Endothelial cell of umbilical vein (primary cell): Measurements from ENCODE around the gene GPR26. TPM values are rescaled to one million over a fixed set of nuclear protein-coding genes. Genes with fewer than 3 reads are reported as not detected.

Experiments
- BruUV-seq: library from RNA; stranded (reverse); fragments of 400-500 nt; replicated peaks from 2 replicates; lab custom pipeline; 2021; lab: Mats Ljungman, UMichigan
- CTCF ChIA-PET: fragments of 300-600, 350-600 bp; sonication (Branson Sonifier 250); formaldehyde crosslinking; loops from one replicate; lab custom pipeline; 2021; ENCODE audit warnings: antibody characterized with exemption, inconsistent platforms; lab: Charles Lee
- POLR2A ChIA-PET: fragments of 300-600, 350-600 bp; sonication (Branson Sonifier 250); formaldehyde crosslinking; loops from one replicate; lab custom pipeline; 2021; ENCODE audit warnings: antibody characterized with exemption, inconsistent platforms; lab: Charles Lee
- DNase-seq: peaks from one replicate; pipeline ENCODE4 v3.0.0-alpha.2; 2011; ENCODE audit warnings: low read depth, low spot score
- FAIRE-seq: peaks from 2 replicates; lab custom pipeline; 2011; peaks lifted over from hg19 to GRCh38; lab: Jason Lieb, UNC
- H2AFZ ChIP-seq: 2 replicates; pipeline ENCODE4 v1.6.0; 2012; ENCODE audit warnings: low read depth, low read length, control low read depth, inconsistent platforms
- H3K27ac ChIP-seq: 2 replicates; pipeline ENCODE4 v1.5.1; 2011; ENCODE audit warnings: low read depth, mild to moderate bottlenecking, control low read depth, low read length, moderate library complexity; ENCODE audit not compliant: insufficient read depth
- H3K27me3 ChIP-seq, 2 experiments: 2 replicates each; pipeline versions ENCODE4 v1.6.0 to v1.6.1; 2011; ENCODE audit warnings: low read length in 2 of 2, mixed read lengths in 1 of 2; ENCODE audit not compliant: control insufficient read depth in 2 of 2, insufficient read depth in 2 of 2
- H3K36me3 ChIP-seq, 2 experiments: 2 replicates in 1 of 2; 3 replicates in 1 of 2; pipeline ENCODE4 v1.5.1; 2011; ENCODE audit warnings: low read length in 2 of 2, mild to moderate bottlenecking in 1 of 2, moderate library complexity in 1 of 2; ENCODE audit not compliant: control insufficient read depth in 2 of 2, insufficient read depth in 2 of 2; ENCODE audit errors: extremely low read depth in 1 of 2
- H3K4me1 ChIP-seq: 3 replicates; pipeline ENCODE4 v1.5.1; 2011; ENCODE audit warnings: mild to moderate bottlenecking, low read length; ENCODE audit not compliant: control insufficient read depth, insufficient read depth; ENCODE audit errors: extremely low read depth
- H3K4me2 ChIP-seq: 2 replicates; pipeline ENCODE4 v1.6.1; 2011; ENCODE audit warnings: low read length, control low read depth, mixed read lengths; ENCODE audit not compliant: insufficient read depth
- H3K4me3 ChIP-seq, 3 experiments: fragments of 200-600 bp in 1 of 3; sonication (generic), shearing (Covaris generic) in 1 of 3; replicated peaks in 1 of 3; 2 replicates each; pipeline ENCODE4 v1.5.1; 2011 to 2016; ENCODE audit warnings: control low read depth in 3 of 3, low read length in 3 of 3, mild to moderate bottlenecking in 2 of 3, inconsistent platforms in 1 of 3, low read depth in 1 of 3, moderate library complexity in 1 of 3; ENCODE audit not compliant: insufficient read depth in 1 of 3
- H3K79me2 ChIP-seq: 2 replicates; pipeline ENCODE4 v1.6.0; 2012; ENCODE audit warnings: low read length, inconsistent platforms; ENCODE audit not compliant: control insufficient read depth, insufficient read depth
- H3K9ac ChIP-seq: replicated peaks from 2 replicates; pipeline ENCODE3; 2011; ENCODE audit warnings: low read length, control low read depth; ENCODE audit not compliant: insufficient read depth; ENCODE audit errors: extremely low read depth
- H3K9me1 ChIP-seq: replicated peaks from 3 replicates; pipeline ENCODE4 v1.6.0; 2011; ENCODE audit warnings: mild to moderate bottlenecking, low read length; ENCODE audit not compliant: control insufficient read depth, insufficient read depth; ENCODE audit errors: extremely low read depth
- H3K9me3 ChIP-seq: replicated peaks from 2 replicates; pipeline ENCODE4 v1.5.1; 2012; ENCODE audit warnings: low read length, inconsistent platforms; ENCODE audit not compliant: control insufficient read depth, insufficient read depth
- H4K20me1 ChIP-seq: replicated peaks from 2 replicates; pipeline ENCODE3; 2011; ENCODE audit warnings: mild to moderate bottlenecking, low read length; ENCODE audit not compliant: control insufficient read depth, insufficient read depth; ENCODE audit errors: extremely low read depth
- FOS ChIP-seq: IDR thresholded peaks from 2 replicates; pipeline ENCODE4 v1.6.1; 2011; ENCODE audit warnings: mild to moderate bottlenecking, low read length, moderate library complexity, borderline replicate concordance; ENCODE audit not compliant: insufficient read depth
- GATA2 ChIP-seq: IDR thresholded peaks from 2 replicates; pipeline ENCODE4 v1.7.0; 2011; ENCODE audit warnings: low read depth, mild to moderate bottlenecking, moderate library complexity, mixed read lengths, low read length; ENCODE audit not compliant: insufficient read length, insufficient read depth
- JUN ChIP-seq: IDR thresholded peaks from 2 replicates; pipeline ENCODE4 v1.6.1; 2011; ENCODE audit warnings: borderline replicate concordance, low read depth; ENCODE audit not compliant: insufficient read length, insufficient read depth
- MAX ChIP-seq: IDR thresholded peaks from 2 replicates; pipeline ENCODE4 v1.6.1; 2011; ENCODE audit not compliant: insufficient read depth, insufficient read length
- MYC ChIP-seq: IDR thresholded peaks from one replicate; pipeline ENCODE4 v1.6.1; 2011; ENCODE audit warnings: mild to moderate bottlenecking, low read depth, low read length
- POLR2AphosphoS5 ChIP-seq: IDR thresholded peaks from 2 replicates; pipeline ENCODE4 v1.6.1; 2012; ENCODE audit warnings: low read depth, mild to moderate bottlenecking, control low read depth, low read length, moderate library complexity; ENCODE audit not compliant: insufficient read depth
- dilution Hi-C: fragments of 300-500 bp; cut with MboI; formaldehyde crosslinking; loops from one replicate; pipeline ENCODE4 v1.15.0; 2019; ENCODE audit warnings: low sequenced_read_pairs; ENCODE audit not compliant: extremely low pct_ligation_motif_present
- intact Hi-C: fragments of 100-400 bp; cut with micrococcal nuclease; formaldehyde crosslinking; loops from one replicate; pipeline ENCODE4 v1.10.0; 2022
- polyA plus RNA-seq, 4 experiments: library from polyadenylated mRNA; depleted of rRNA in 3 of 4; stranded (reverse) in 3 of 4; unstranded in 1 of 4; fragments of >200 nt; gene quantifications; 2 replicates each; pipeline versions ENCODE4 v1.2.1 to v1.2.3, GENCODE V29; 2011 to 2012; ENCODE audit warnings: missing spikeins in 1 of 4
- total RNA-seq: library from RNA; stranded (reverse); gene quantifications from 2 replicates; pipeline ENCODE4 v1.2.3, GENCODE V29; 2021

Gene GPR26
- total and polyA plus RNA-seq, 2 donors (not counting 3 experiments of a cell fraction or from before 2014, with no cell fraction given) = not detected

DNA sequence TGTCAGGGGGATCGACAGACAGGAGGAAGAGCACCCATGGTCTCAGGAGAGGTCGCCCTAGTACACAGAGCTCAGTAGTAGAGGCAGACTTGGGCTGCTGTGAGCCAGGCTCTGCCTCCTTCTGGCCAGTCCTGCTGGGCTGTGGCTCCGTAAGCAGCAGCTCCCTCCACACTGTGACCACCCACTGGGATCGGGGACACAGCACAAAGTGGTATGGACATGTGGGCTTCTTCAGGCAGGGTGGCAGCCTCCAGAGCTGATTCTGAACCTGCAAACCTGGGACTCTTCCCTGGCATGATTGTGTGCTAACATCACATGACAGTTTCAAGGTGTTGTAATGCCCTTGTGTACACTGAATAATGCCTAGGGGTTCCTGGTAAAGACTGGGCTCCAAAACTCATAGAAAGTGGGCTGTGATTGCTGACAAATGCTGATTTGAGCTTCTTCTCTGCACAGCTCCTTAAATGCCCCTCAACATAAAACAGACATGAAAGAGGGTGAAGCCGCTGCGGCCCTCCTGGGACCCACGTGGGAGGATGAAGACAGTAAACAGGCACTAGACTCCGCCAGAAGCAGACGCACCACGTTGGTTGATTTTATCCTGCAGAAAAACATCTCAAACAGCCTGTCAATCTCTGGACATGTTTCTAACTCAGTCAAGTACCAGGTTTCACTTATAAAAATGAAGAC is 76.7 kb downstream of the GPR26 start:
- H3K4me3 ChIP-seq = no peak overlapping the region
- TF ChIP-seq FOS = no peak
- no peak for TF ChIP-seq MYC
- no peak for TF ChIP-seq POLR2AphosphoS5
- no peak for TF ChIP-seq GATA2
- no peak for TF ChIP-seq JUN
- no peak for TF ChIP-seq MAX
- intact Hi-C loops (no loop called here), dilution Hi-C loops (no loop called here)
- H3K4me1 ChIP-seq = no peaks in the 10 kb centered on the region
- ChIA-PET POLR2A (no interaction called here), CTCF (no interaction called here)
- H4K20me1 ChIP-seq = no peaks in the 10 kb centered on the region
- FAIRE-seq (no peak), DNase-seq (no peak)
- BruUV-seq = no TSS peak
- no peak overlapping the region for H3K4me2 ChIP-seq
- no peaks in the 10 kb centered on the region for H3K79me2 ChIP-seq
- H2AFZ ChIP-seq = no peak overlapping the region
- H3K27me3 ChIP-seq = no peaks in the 10 kb centered on the region
- no peaks in the 10 kb centered on the region for H3K36me3 ChIP-seq
- H3K9me1 ChIP-seq = no peaks in the 10 kb centered on the region
- H3K9me3 ChIP-seq = no peaks in the 10 kb centered on the region
- no peak overlapping the region for H3K9ac ChIP-seq
- H3K27ac ChIP-seq = no peak overlapping the region
